Kidney glomerular epithelial cell (primary cell): ENCODE results near the gene NFAM1.

ENCODE experiments used
- DNase-seq: peaks from one replicate; lab custom pipeline; 2025; lab: John Stamatoyannopoulos, UW

NFAM1 gene

GRCh38 chr22:42383851-42384417 lies 48.3 kb downstream of the NFAM1 start:
- no peak for DNase-seq

- DNase-seq = no peak
These were observed 48.9 kb downstream of the NFAM1 start for GRCh38 chr22:42383287-42383686.

- DNase-seq = no peak
These were observed 51.2 kb downstream of the NFAM1 start for GRCh38 chr22:42380769-42381551.

GRCh38 chr22:42379966-42380537 lies 52.2 kb downstream of the NFAM1 start:
- no peak for DNase-seq

GRCh38 chr22:42376711-42377554 lies 55.3 kb downstream of the NFAM1 start:
- DNase-seq = peak; percentile 10

GRCh38 chr22:42375982-42376381 lies 56.2 kb downstream of the NFAM1 start:
- no peak for DNase-seq

GRCh38 chr22:42372976-42373375 lies 59.2 kb downstream of the NFAM1 start:
- DNase-seq = no peak

GRCh38 chr22:42371501-42371900 lies 60.7 kb downstream of the NFAM1 start:
- no peak for DNase-seq

GRCh38 chr22:42371099-42371498 lies 61.1 kb downstream of the NFAM1 start:
- no peak for DNase-seq

GRCh38 chr22:42369250-42370041 lies 62.8 kb downstream of the NFAM1 start:
- peak; percentile 92 for DNase-seq

- DNase-seq = no peak
These were observed 63.6 kb downstream of the NFAM1 start for GRCh38 chr22:42368379-42369249.

DNA sequence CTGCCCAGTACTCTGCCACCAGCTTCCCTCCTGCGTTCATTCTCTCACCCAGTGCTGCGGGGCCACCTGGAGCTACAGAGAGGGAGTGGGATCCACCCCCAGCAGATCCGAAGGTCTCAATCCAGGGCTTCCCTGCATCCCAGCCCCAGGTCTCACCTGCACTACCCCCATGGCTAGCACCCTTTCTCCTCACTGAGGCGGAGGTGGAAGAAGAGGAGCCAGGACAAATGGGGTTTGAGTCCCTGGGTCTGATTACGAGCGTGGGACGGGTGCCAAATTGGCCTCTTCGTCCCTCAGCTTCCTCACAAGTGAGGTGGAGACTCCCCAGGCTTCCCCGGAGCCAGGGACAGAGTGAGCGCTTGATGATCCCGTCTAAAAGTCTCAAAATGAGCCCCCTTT lies 64.2 kb downstream of the NFAM1 start:
- no peak for DNase-seq

DNA sequence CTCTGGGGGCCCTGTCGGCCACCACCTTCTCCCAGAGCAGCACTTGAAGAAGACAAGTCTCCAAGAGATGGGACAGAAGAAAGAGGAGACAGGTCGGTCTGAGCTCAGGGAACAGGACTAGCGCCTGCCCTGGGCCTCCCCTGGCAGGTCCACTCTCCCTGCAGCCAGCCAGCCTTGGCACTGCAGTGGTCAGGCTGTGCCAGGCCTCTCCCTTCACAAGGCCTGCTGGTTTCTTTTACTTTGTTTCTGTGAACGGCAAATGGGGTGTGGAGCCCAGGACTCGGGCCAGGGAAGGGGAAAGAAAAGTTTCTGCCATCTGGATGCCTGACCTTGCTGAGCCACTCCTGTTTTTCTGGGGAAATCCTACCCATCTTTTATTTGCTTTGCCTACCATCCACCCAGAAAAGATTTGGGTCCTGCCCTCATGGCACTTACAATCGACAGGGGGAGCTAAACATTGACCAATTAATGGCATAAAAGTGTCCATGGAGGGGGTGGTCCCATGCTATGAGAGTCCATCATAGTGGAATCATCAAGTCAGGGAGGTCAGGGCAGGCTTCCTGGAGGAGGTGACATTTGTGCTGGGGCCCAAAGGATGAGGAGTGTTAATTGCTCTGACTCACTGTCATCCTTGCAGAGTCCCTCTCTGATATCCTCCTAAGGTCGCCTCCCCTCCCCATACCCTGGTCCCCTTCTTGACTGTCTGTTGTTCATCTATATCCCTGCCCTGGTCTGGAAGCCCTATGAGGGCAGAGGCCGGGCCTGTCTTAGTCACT lies 65.2 kb downstream of the NFAM1 start:
- DNase-seq = no peak

- DNase-seq = no peak
These were observed 66.1 kb downstream of the NFAM1 start for GRCh38 chr22:42365942-42366695.

DNA sequence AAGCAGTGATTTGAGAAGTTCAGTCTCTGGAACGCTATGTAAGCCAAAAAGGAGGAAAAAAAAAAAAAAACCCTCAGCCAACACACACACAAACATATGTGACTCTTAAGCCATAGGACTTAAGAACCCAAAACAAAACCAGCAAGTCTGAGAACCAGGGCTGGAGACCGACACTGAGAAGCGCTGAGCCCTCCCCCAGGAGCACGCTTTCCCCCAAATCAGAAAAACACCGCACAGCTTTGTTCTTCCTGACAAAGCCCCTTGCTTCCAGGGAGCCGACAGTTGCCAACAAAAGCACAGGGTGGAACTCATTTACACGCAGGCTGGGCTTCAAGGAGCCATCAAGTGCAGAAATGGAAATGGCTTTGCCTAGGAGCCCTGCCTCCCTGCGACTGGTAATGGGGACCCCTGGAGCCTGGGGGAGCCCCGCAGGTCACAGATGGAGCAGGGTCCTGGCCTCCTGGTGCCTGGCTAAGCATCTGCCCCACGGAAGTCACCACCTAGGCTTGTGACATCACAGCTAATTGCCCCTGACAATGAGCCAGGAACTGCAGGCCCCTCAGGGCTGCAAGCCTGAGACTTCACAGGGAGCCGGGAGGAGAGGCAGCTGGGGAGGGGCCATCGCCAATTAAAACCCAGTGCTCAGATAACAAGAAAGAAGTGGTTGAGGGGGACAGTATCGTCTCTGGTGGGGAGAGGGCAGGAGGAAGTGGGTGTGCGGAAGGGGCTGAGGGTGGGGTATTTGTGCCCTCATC lies 66.9 kb downstream of the NFAM1 start:
- no peak for DNase-seq

DNA sequence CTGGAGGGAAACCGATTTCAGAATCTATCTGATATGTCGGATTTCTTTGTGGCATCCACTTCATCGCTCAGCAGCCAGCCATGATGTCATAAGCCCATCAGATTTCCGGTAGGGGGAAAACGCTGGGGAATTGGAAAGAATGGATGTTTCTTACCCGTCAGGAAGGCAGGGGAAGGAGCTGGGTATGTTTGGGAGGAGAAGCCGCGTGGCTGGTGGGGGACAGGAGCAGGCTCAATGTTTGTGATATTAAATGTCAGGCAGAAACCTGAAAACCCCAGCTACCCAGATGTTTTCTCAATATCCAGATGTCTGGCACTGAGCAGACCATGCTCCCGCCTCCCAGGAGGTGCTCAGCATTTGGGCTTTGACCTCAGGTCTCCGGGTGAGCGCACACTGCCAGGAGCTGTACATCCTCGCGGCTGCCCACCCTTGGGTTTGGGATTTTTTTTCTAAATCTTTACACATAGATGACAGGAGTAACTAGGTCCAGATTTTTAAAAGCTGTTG lies 67.5 kb downstream of the NFAM1 start:
- no peak for DNase-seq

GRCh38 chr22:42363892-42364291 lies 68.3 kb downstream of the NFAM1 start:
- no peak for DNase-seq

DNA sequence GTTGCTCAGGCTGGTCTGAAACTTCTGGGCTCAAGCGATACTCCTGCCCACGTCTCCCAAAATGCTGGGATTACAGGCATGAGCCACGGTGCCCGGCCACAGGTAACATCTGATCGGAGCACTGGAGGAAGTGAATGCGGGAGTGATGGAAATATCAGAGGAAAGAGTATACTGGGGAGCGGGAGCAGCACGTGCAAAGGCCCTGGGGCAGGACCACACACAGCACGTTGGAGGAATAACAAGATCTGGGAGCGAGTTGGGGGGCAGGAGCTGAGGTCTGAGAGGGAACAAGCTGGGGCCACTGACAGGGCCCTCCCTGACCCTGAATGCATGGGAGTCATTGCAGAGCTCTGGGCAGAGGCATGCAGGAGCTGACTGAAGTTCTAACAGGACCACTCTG lies 70.7 kb downstream of the NFAM1 start:
- no peak for DNase-seq
